EL (cell line): ENCODE results near the gene HIGD1A.

Source experiments
- DNase-seq: peaks from one replicate; pipeline ENCODE4 v3.0.0-alpha.2; 2016

The HIGD1A gene

GRCh38 chr3:42804106-42804830 lies at the start of gene HIGD1A:
Gene HIGD1A, minus strand, starts transcription at chr3:42804490. Its CDS starts 10,237 bp downstream, at chr3:42794253.
- peak; percentile 95 for DNase-seq

- no peak for DNase-seq
Measured at GRCh38 chr3:42853739-42854302, 49.5 kb upstream of the HIGD1A start.

DNA sequence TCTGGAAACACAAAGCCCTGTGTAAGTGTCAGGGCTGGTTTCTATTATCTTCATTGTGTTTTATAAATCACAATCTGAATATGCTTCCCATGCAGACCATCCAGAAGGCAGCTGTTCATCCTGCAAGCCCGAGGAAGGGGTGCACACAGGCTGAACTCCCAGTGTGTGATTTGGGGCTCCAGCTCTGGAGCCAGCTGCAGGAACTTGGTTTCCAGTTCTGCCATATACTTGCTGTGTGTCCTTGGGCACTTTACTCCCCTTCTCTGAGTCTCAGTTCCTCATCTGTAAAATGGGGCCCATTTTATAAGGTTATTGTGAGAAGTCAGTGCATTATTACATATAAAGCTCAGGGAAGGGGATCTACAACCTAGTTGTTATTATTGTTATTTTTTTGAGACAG lies 48.8 kb upstream of the HIGD1A start:
- DNase-seq: no peak

GRCh38 chr3:42852441-42852840 lies 48.2 kb upstream of the HIGD1A start:
- no peak for DNase-seq

- DNase-seq: no peak
Measured at GRCh38 chr3:42851228-42851834, 47.0 kb upstream of the HIGD1A start.

GRCh38 chr3:42850263-42850662 lies 46.0 kb upstream of the HIGD1A start:
- no peak for DNase-seq

- no peak for DNase-seq
Measured at GRCh38 chr3:42849017-42849416, 44.7 kb upstream of the HIGD1A start.

- no peak for DNase-seq
Measured at GRCh38 chr3:42847731-42848130, 43.4 kb upstream of the HIGD1A start.

DNA sequence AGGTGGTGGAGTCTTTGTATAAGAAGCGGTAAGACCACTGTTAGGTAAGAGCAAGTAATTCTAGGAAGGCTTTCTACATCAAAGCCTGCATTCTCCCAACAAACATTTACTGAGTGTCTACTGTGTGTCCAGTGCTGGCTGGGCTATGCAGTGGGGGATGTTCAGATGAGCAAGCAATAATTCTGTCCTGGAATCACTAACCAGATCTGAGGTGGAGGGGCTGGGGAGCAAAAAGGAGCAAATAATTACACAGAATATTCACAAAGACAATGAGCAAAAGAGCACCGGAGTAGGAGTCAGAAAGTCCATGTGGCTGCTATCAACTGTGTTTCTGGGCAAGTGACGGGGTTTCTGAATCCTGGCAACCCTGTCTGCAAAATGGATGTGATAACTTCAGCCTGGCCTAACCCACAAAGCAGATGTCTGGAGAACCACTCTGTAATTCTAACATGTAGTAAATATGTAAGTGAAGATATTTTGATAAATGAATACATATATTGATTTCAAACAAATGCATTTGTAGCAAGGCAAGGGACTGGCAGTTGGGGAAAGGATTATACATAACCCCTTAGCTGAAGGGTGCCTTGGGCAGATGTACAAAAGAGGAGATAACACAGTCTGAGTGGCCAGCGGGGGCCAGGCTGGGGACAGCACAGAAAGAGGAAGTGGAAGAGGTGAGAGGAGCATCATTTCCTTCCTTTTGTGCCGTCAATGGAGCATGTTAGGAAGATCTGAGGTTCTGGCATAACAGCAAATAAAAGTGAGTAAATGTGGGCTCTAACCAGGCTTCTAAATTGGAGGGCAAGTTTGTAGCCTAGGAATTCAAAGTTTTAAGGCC lies 42.6 kb upstream of the HIGD1A start:
- DNase-seq: no peak

GRCh38 chr3:42844815-42845214 lies 40.5 kb upstream of the HIGD1A start:
- DNase-seq: no peak

DNA sequence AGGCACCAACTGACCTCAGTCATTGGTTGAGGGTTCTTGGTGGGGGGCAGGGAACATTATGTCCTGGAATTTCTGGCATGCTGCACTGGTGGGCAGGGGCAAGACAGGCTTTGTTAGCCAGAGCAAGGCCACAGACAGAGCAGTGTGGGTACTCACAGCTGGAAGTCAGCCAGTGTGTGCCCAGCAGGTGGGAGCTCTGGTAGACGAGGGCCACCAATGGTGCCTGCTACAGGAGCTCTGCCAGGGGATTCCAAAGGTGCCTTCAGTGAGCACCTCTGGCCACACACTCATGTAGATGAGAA lies 40.1 kb upstream of the HIGD1A start:
- DNase-seq: no peak

DNA sequence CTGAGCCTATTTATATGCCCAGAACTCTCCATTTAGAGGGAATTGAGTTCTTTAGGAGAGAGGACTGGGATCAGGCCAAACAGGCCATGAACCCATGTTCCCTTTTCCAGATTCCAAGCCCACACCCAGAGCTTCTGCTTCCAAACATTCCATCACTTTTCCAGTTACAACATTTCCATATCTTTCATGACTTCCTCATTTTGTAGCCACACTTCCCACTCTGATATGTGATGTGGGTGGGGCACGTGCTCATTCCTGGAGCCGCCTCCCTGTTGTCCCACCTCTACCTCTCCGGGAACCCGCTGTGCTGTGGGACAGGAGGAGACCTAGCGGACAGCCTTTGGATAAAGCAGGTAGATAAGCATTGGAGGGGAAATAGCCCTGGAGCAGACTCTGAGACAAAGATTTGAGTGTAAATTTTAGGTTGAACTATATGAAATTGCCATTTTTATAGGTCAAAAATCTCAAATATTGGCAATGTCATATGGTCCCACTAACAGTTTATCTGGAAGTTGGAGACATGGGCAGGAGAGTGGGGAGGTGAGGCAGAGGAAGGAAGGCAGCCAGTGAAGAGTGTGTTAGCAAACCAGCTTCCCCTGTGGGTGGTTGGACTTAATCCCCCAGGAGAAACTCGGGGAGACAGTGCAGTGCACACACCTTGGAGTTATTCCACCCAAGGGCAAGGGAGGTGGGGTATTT lies 39.6 kb upstream of the HIGD1A start:
- no peak for DNase-seq

- no peak for DNase-seq
Measured at GRCh38 chr3:42841332-42841731, 37.0 kb upstream of the HIGD1A start.

- peak; percentile 63 for DNase-seq
Measured at GRCh38 chr3:42839616-42840015, 35.3 kb upstream of the HIGD1A start.

DNA sequence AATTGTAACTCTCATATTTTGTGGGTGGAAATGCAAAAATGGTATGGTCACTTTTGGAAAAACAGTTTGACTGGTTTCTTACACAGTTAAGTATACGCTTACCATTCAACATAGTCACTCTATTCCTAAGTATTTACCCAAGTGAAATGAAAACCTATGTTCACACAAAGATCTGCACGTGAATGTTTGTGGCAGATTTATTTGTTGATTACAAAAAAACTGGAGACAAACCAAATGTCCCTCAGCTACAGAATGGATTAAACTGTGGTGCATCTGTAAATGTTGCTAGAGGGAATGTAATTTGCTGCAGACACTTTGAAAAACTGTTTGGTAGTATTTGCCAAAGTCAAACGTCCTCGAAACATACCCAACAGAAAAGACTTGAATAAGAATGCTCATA lies 34.3 kb upstream of the HIGD1A start:
- DNase-seq: no peak

DNA sequence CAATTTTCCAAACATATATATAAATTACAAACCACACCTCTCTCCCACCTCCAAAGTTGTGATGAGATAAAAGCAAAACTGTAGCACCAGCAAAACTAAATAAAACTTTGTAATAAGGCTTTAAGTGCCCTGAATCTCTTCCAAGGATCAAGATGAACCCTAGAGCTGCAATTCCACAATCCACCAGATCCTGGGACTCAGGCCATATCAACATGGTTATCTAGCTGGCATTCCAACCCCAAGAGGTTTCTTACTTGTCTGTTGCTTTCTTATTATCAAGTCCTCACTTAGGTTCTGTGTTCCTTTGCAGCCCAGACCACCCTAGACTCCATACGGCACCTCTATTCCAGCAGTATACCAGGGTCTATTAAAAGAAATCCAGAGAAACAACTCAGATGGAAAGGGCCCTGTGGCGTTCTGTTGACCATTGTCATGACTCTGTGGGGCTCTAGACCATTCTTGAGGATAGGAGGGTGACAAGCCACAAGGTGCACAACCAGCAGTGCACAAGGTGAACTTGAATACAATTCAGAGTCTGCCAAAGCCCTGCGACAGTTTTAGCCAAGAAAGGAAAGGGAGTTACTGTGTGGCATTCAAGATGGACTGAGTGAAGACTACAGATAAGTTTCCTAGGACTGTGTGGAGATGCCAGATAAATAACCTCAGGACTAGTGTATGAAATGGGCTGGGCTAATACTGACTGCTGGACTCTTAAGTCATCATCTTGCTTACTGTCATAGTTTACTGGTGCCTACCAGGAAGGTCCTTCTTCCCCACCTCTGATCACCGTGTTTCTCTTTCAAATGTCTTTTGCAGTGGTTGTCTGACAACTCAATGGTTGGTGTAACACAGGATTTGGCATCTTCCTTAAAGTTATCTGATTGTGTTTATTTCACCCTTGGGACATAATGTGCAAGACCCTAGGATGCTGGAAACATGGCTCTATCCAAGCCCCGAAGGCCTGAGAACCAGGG lies 32.1 kb upstream of the HIGD1A start:
- DNase-seq: no peak

- peak; percentile 67 for DNase-seq
Measured at GRCh38 chr3:42831321-42831713, 27.0 kb upstream of the HIGD1A start.

DNA sequence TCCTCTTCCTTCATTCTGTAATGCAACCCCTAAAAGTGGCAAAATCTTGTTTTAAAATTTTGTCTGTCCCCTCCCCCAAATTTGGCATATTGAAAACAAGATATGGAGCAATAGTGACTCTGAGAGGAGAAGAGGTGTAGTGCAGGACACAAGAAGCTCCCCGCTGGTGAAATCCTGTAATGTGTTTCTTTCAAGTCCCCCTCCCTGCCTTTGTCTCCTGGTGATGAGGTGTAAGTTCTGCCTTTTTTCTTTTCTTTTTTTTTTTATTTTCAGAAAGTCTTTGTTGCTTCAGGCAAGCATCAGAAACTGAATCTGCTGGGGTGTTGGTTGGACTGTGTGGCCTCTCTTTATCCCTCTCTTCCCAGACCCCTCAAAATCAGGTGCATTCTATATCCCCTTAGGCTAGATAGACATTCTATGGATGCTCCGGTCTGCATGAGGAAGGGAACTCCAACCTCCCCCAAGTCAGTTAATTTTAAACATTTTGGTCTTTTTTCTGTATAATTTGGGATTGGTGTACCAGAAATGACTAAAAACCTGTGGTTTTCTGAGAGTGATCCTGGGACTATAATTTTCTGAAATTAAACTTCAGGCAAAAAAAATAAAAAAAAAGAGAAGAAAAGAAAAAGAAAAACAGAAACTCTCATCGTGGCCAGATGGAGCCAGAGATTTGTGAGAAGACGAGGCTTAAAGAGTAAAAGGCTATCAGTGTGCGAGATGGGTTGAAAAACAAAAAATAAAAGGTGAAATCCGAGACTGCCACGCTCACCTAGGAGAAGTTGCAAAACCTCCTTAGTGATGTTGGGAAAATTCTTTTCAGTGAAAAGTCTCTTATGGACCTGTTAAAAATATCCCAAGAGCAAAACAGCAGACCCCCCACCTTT lies 26.4 kb upstream of the HIGD1A start:
- no peak for DNase-seq

DNA sequence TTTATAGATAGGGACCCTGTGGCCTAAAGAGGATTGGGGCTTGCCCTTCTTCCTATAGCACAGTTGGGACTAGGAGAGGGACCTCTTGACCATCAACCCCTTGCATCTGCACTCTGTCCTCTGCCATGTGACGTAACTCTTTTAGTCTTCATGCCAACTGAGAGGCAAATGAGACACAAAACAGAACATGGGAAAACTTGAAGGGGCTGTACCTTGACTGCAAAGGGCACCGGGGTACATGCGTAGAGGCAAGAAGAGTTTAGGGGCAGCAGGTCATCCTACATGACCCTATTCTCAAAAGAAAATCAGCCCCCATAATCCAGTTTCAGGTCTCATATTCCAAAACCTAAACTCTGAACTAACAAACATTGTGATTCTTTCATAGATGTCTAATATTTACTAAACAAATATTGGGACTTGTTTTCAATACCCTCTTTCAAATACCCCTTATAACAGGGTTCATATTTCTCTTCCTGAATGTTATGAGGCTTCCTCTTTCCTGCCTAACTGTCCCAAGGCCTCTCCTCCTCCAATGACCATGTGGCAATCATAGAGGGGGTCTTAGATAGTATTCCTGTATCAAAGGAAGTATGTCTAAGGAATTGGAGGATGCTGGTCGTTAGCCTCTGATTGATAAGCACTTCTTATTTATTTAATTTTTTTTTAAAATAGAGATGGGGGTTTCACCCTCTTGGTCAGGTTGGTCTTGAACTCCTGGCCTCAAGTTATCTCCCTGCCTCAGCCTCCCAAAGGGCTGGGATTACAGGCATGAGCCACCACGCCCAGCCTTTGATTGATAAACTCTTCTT lies 25.5 kb upstream of the HIGD1A start:
- DNase-seq: no peak

DNA sequence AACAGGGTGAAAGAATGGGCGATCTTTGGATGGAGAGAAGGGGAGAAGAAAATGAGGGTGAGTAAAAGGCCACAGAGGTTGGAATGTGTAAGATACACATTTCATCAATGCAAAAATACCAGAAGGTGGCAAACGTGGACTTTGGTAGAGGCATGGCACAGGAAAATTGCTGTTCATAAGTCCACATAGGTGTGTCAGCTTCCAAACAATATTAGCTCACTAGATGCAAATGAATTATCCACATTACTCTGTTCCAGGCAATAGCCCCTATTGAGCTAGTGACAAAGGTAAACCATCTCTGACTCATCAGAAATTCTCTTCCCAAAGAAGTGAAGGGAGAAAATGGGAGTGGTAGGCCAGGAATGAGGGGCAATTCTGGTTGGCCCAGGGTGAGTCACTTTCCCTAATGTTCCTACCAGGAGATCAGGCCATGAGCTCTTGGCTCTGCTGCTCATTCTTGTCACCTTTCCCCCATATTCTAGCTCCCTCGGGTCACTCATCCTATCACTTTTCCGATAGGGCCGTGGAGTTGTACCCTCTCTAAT lies 24.9 kb upstream of the HIGD1A start:
- no peak for DNase-seq
